Trophoblast cell (in vitro differentiated cells and primary cell): Measurements from ENCODE around the gene ELMOD1. TPM values are rescaled to one million over a fixed set of nuclear protein-coding genes. Genes with fewer than 3 reads are reported as not detected.
A peak's percentile ranks its signal among the peaks of the same experiment; 100 is the strongest.

Experiments
- DNase-seq, 2 donors: peaks; one replicate each; pipeline ENCODE4 v3.0.0-alpha.2; 2016
- H2AFZ ChIP-seq: 2 replicates; pipeline ENCODE4 v1.6.1; 2013; ENCODE audit warnings: low read length, moderate library complexity, mild to moderate bottlenecking; ENCODE audit not compliant: insufficient read depth, poor library complexity
- H2AK5ac ChIP-seq: 2 replicates; pipeline ENCODE4 v1.6.1; 2013; ENCODE audit warnings: mild to moderate bottlenecking, low read length
- H2BK120ac ChIP-seq: 2 replicates; pipeline ENCODE4 v1.6.1; 2013; ENCODE audit warnings: low read length, mild to moderate bottlenecking, moderate library complexity; ENCODE audit not compliant: insufficient read depth, poor library complexity
- H2BK12ac ChIP-seq: 2 replicates; pipeline ENCODE4 v1.6.1; 2013; ENCODE audit warnings: mild to moderate bottlenecking, low read length, moderate library complexity
- H2BK5ac ChIP-seq: 2 replicates; pipeline ENCODE4 v1.6.1; 2013; ENCODE audit warnings: low read length, low read depth, moderate library complexity, mild to moderate bottlenecking; ENCODE audit not compliant: poor library complexity
- H3K14ac ChIP-seq: 2 replicates; pipeline ENCODE4 v1.6.1; 2013; ENCODE audit warnings: mild to moderate bottlenecking, low read length
- H3K18ac ChIP-seq: 2 replicates; pipeline ENCODE4 v1.6.1; 2013; ENCODE audit warnings: mild to moderate bottlenecking, low read length
- H3K23ac ChIP-seq: 2 replicates; pipeline ENCODE4 v1.6.1; 2013; ENCODE audit warnings: low read length
- H3K27ac ChIP-seq: 2 replicates; pipeline ENCODE4 v1.5.1; 2013; ENCODE audit warnings: low read depth, mild to moderate bottlenecking, inconsistent platforms, low read length, moderate library complexity
- H3K27me3 ChIP-seq: 2 replicates; pipeline ENCODE4 v1.6.1; 2013; ENCODE audit warnings: inconsistent platforms, mild to moderate bottlenecking, low read length, moderate library complexity; ENCODE audit not compliant: insufficient read depth
- H3K36me3 ChIP-seq, 2 experiments: 1 replicate in 1 of 2; 2 replicates in 1 of 2; pipeline ENCODE4 v1.6.1; 2013; ENCODE audit warnings: low read length in 2 of 2, mild to moderate bottlenecking in 2 of 2, moderate library complexity in 1 of 2; ENCODE audit not compliant: insufficient read depth in 2 of 2, control insufficient read depth in 1 of 2
- H3K4ac ChIP-seq: 2 replicates; pipeline ENCODE4 v1.6.1; 2013; ENCODE audit warnings: low read depth, mild to moderate bottlenecking, low read length, moderate library complexity
- H3K4me1 ChIP-seq, 2 experiments: 1 replicate in 1 of 2; 2 replicates in 1 of 2; pipeline ENCODE4 v1.6.1; 2013; ENCODE audit warnings: low read length in 2 of 2, mild to moderate bottlenecking in 2 of 2, moderate library complexity in 1 of 2; ENCODE audit not compliant: insufficient read depth in 2 of 2, control insufficient read depth in 1 of 2
- H3K4me2 ChIP-seq: 2 replicates; pipeline ENCODE4 v1.6.1; 2013; ENCODE audit warnings: inconsistent platforms, mild to moderate bottlenecking, low read length, moderate library complexity
- H3K4me3 ChIP-seq: 2 replicates; pipeline ENCODE4 v1.5.1; 2013; ENCODE audit warnings: mild to moderate bottlenecking, low read depth, low read length, inconsistent platforms
- H3K79me1 ChIP-seq: one replicate; pipeline ENCODE4 v1.6.1; 2013; ENCODE audit warnings: low read length
- H3K79me2 ChIP-seq: 2 replicates; pipeline ENCODE4 v1.6.1; 2013; ENCODE audit warnings: low read length, mild to moderate bottlenecking; ENCODE audit not compliant: control insufficient read depth, insufficient read depth, poor library complexity
- H3K9ac ChIP-seq: 2 replicates; pipeline ENCODE4 v1.6.1; 2013; ENCODE audit warnings: mild to moderate bottlenecking, low read length
- H3K9me3 ChIP-seq: 2 replicates; pipeline ENCODE4 v1.6.1; 2013; ENCODE audit warnings: low read depth, mild to moderate bottlenecking, control low read depth, inconsistent platforms, low read length; ENCODE audit not compliant: insufficient read depth
- H4K12ac ChIP-seq: 2 replicates; pipeline ENCODE4 v1.6.1; 2013; ENCODE audit warnings: low read depth, mild to moderate bottlenecking, low read length, moderate library complexity
- H4K8ac ChIP-seq: 2 replicates; pipeline ENCODE4 v1.6.1; 2013; ENCODE audit warnings: low read depth, mild to moderate bottlenecking, low read length, moderate library complexity
- H4K91ac ChIP-seq: one replicate; pipeline ENCODE4 v1.6.1; 2013; ENCODE audit warnings: low read depth, mild to moderate bottlenecking, low read length, moderate library complexity
- WGBS: extraction: QIAGEN DNeasy Blood & Tissue Kit; methylation state at CpG from one replicate; pipeline ENCODE4 v1.1.7; 2013; ENCODE audit warnings: missing lambda C conversion rate; ENCODE audit not compliant: insufficient read length, insufficient coverage; ENCODE audit errors: extremely low coverage; 5-methylcytosine and 5-hydroxymethylcytosine counted together
- polyA plus RNA-seq: library from polyadenylated mRNA; stranded (reverse); fragments of 200-250 nt; gene quantifications from 2 replicates; pipeline ENCODE4 v1.2.3, GENCODE V29; 2013

ELMOD1 gene
- polyA plus RNA-seq, result 0.78 and 0.79 TPM in 2 replicates

GRCh38 chr11:107590460-107591377 lies at the start of gene ELMOD1:
TSS of gene ELMOD1 (plus strand) at chr11:107591147. CDS start at chr11:107618190, 27,043 bp downstream.
- no peak within 1 kb of the TSS for H2BK12ac ChIP-seq
- H3K4me1 ChIP-seq, result peaks cover 7 to 8% of the 10 kb centered on the region in 2 experiments
- H3K4ac ChIP-seq, result no peak within 1 kb of the TSS
- no peak within 1 kb of the TSS for H3K27ac ChIP-seq
- H3K4me2 ChIP-seq, result peak within 1 kb of the TSS; percentile 93
- H4K91ac ChIP-seq, result no peak within 1 kb of the TSS
- H3K79me2 ChIP-seq, result no peaks in the 10 kb centered on the region
- H2BK120ac ChIP-seq, result no peak within 1 kb of the TSS
- H3K27me3 ChIP-seq, result peaks cover 36% of the 10 kb centered on the region
- H3K79me1 ChIP-seq, result no peaks in the 10 kb centered on the region
- no peak within 1 kb of the TSS for H4K12ac ChIP-seq
- no peak within 1 kb of the TSS for H3K18ac ChIP-seq
- H2BK5ac ChIP-seq, result no peak within 1 kb of the TSS
- WGBS, result no CpG with 5 or more reads among the region's 74 CpGs
- H2AK5ac ChIP-seq, result no peak within 1 kb of the TSS
- no peak within 1 kb of the TSS for H3K14ac ChIP-seq
- no peak within 1 kb of the TSS for H3K9ac ChIP-seq
- peak within 1 kb of the TSS; percentile 24 for H2AFZ ChIP-seq
- DNase-seq, result peak; percentile 39 to 58
- H3K9me3 ChIP-seq, result peaks cover 4% of the 10 kb centered on the region
- H4K8ac ChIP-seq, result no peak within 1 kb of the TSS
- peak within 1 kb of the TSS; percentile 76 for H3K4me3 ChIP-seq
- H3K36me3 ChIP-seq, result no peaks in the 10 kb centered on the region
- no peak within 1 kb of the TSS for H3K23ac ChIP-seq

GRCh38 chr11:107545101-107545514 lies 45.8 kb upstream of the ELMOD1 start:
- no peak overlapping the region for H3K4me2 ChIP-seq
- H2BK5ac ChIP-seq, result no peak overlapping the region
- no peak overlapping the region for H4K8ac ChIP-seq
- peak overlapping the region; percentile 10 for H3K27ac ChIP-seq
- H3K79me2 ChIP-seq, result no peaks in the 10 kb centered on the region
- no peak overlapping the region for H3K4ac ChIP-seq
- no peak overlapping the region for H3K4me3 ChIP-seq
- H4K12ac ChIP-seq, result no peak overlapping the region
- no peak overlapping the region for H3K23ac ChIP-seq
- H3K9me3 ChIP-seq, result no peaks in the 10 kb centered on the region
- H3K4me1 ChIP-seq, result no peaks in the 10 kb centered on the region
- H3K18ac ChIP-seq, result no peak overlapping the region
- no peak overlapping the region for H2AK5ac ChIP-seq
- no peak overlapping the region for H2BK12ac ChIP-seq
- no peak overlapping the region for H2AFZ ChIP-seq
- H2BK120ac ChIP-seq, result no peak overlapping the region
- peaks cover 0 to 4% of the 10 kb centered on the region in 2 experiments for H3K36me3 ChIP-seq
- H3K9ac ChIP-seq, result no peak overlapping the region
- WGBS, result no CpG with 5 or more reads among the region's 1 CpG
- H3K79me1 ChIP-seq, result no peaks in the 10 kb centered on the region
- H3K27me3 ChIP-seq, result no peaks in the 10 kb centered on the region
- no peak overlapping the region for H4K91ac ChIP-seq
- no peak overlapping the region for H3K14ac ChIP-seq
- no peak for DNase-seq

- H2BK120ac ChIP-seq, result no peak overlapping the region
- no peak overlapping the region for H2AFZ ChIP-seq
- H3K27me3 ChIP-seq, result no peaks in the 10 kb centered on the region
- no peak overlapping the region for H3K9ac ChIP-seq
- no peak overlapping the region for H3K4me2 ChIP-seq
- no peak overlapping the region for H4K91ac ChIP-seq
- WGBS, result no CpG with 5 or more reads among the region's 4 CpGs
- H2AK5ac ChIP-seq, result no peak overlapping the region
- no peak overlapping the region for H2BK5ac ChIP-seq
- no peak overlapping the region for H3K18ac ChIP-seq
- DNase-seq, result no peak
- H3K4ac ChIP-seq, result no peak overlapping the region
- H3K23ac ChIP-seq, result no peak overlapping the region
- H4K8ac ChIP-seq, result no peak overlapping the region
- no peak overlapping the region for H4K12ac ChIP-seq
- no peak overlapping the region for H2BK12ac ChIP-seq
- no peaks in the 10 kb centered on the region for H3K79me1 ChIP-seq
- no peaks in the 10 kb centered on the region for H3K9me3 ChIP-seq
- H3K36me3 ChIP-seq, result peaks cover 0 to 5% of the 10 kb centered on the region in 2 experiments
- no peaks in the 10 kb centered on the region for H3K4me1 ChIP-seq
- H3K14ac ChIP-seq, result no peak overlapping the region
- no peak overlapping the region for H3K4me3 ChIP-seq
- H3K79me2 ChIP-seq, result no peaks in the 10 kb centered on the region
- no peak overlapping the region for H3K27ac ChIP-seq
These were observed 43.0 kb upstream of the ELMOD1 start for GRCh38 chr11:107547961-107548360.

- Histone ChIP-seq H2AK5ac (no peak overlapping the region), H3K27me3 (no peaks in the 10 kb centered on the region), H3K9me3 (no peaks in the 10 kb centered on the region), H3K14ac (no peak overlapping the region), H3K79me1 (no peaks in the 10 kb centered on the region), H4K12ac (no peak overlapping the region), H3K4me1 (no peaks in the 10 kb centered on the region), H3K23ac (no peak overlapping the region), H3K79me2 (no peaks in the 10 kb centered on the region), H4K8ac (no peak overlapping the region), H3K36me3 (peaks cover 0 to 5% of the 10 kb centered on the region in 2 experiments), H4K91ac (no peak overlapping the region), H3K4me3 (no peak overlapping the region), H2BK5ac (no peak overlapping the region), H3K4me2 (no peak overlapping the region), H2BK120ac (no peak overlapping the region), H3K4ac (no peak overlapping the region), H2BK12ac (no peak overlapping the region), H2AFZ (no peak overlapping the region), H3K27ac (no peak overlapping the region), H3K9ac (no peak overlapping the region), H3K18ac (no peak overlapping the region)
- no CpG with 5 or more reads among the region's 6 CpGs for WGBS
- peak in 1 of 2 donors; percentile 80 for DNase-seq
These were observed 41.5 kb upstream of the ELMOD1 start for GRCh38 chr11:107549253-107549953.
